ENCODE results near the gene MERTK. TPM values are rescaled to one million over a fixed set of nuclear protein-coding genes. Genes with fewer than 3 reads are reported as not detected.
"Not testable (repeated sequence)": the region's sequence is repeated elsewhere in the genome, so short reads cannot be mapped to it uniquely, and the experiment has no call there.

MERTK gene
- total RNA-seq, 1 donor from 2014 or later: 1.5 TPM

- Mint-ChIP-seq H3K27ac (ENCODE audit: unreplicated experiment) (no peak overlapping the region), H3K4me3 (ENCODE audit: unreplicated experiment) (no peak overlapping the region), H3K36me3 (ENCODE audit: unreplicated experiment) (no peaks in the 10 kb centered on the region), H3K9me3 (ENCODE audit: unreplicated experiment) (no peaks in the 10 kb centered on the region), H3K27me3 (ENCODE audit: unreplicated experiment) (peaks cover 44% of the 10 kb centered on the region), H3K4me1 (ENCODE audit: unreplicated experiment) (peaks cover 6% of the 10 kb centered on the region)
- TF ChIP-seq, protein P1, sequence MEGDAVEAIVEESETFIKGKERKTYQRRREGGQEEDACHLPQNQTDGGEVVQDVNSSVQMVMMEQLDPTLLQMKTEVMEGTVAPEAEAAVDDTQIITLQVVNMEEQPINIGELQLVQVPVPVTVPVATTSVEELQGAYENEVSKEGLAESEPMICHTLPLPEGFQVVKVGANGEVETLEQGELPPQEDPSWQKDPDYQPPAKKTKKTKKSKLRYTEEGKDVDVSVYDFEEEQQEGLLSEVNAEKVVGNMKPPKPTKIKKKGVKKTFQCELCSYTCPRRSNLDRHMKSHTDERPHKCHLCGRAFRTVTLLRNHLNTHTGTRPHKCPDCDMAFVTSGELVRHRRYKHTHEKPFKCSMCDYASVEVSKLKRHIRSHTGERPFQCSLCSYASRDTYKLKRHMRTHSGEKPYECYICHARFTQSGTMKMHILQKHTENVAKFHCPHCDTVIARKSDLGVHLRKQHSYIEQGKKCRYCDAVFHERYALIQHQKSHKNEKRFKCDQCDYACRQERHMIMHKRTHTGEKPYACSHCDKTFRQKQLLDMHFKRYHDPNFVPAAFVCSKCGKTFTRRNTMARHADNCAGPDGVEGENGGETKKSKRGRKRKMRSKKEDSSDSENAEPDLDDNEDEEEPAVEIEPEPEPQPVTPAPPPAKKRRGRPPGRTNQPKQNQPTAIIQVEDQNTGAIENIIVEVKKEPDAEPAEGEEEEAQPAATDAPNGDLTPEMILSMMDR (IDR thresholded peaks at IDR 0.05): no peak
- DNase-seq (ENCODE audit: extremely low spot score, unreplicated experiment): no peak
Measured at GRCh38 chr2:111930409-111930808, 32.0 kb downstream of the MERTK start.

GRCh38 chr2:111930875-111931274 lies 32.5 kb downstream of the MERTK start:
- Mint-ChIP-seq H3K27me3 (ENCODE audit: unreplicated experiment) (peaks cover 45% of the 10 kb centered on the region), H3K9me3 (ENCODE audit: unreplicated experiment) (no peaks in the 10 kb centered on the region), H3K4me1 (ENCODE audit: unreplicated experiment) (peaks cover 6% of the 10 kb centered on the region), H3K27ac (ENCODE audit: unreplicated experiment) (no peak overlapping the region), H3K36me3 (ENCODE audit: unreplicated experiment) (no peaks in the 10 kb centered on the region), H3K4me3 (ENCODE audit: unreplicated experiment) (no peak overlapping the region)
- DNase-seq (ENCODE audit: extremely low spot score, unreplicated experiment): no peak
- TF ChIP-seq, protein P1 (IDR thresholded peaks at IDR 0.05): no peak

DNA sequence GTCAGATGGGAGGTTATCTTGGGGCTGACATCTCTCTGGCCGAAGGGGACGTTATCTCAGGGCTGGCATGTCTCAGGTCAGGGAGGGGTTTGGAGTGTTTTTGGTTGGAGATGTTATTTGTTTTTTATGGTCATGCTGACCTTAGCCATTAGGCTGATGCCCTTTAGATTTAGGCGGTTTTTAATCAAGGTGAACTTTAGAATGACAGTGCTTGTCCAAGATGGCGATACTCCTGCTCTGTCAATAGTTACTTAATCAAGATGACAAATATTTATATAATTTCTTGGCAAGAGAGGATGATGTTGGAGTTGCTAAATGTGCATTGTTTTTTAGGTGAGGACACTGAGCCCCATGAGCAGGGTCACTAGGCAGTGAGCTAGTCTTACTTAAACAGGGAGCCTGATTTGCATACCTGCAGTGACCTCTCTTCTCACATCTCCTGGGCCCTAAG lies 34.5 kb downstream of the MERTK start:
- H3K4me3 Mint-ChIP-seq (ENCODE audit: unreplicated experiment): no peak overlapping the region
- H3K27me3 Mint-ChIP-seq (ENCODE audit: unreplicated experiment): peaks cover 38% of the 10 kb centered on the region
- H3K4me1 Mint-ChIP-seq (ENCODE audit: unreplicated experiment): peaks cover 6% of the 10 kb centered on the region
- H3K36me3 Mint-ChIP-seq (ENCODE audit: unreplicated experiment): no peaks in the 10 kb centered on the region
- no peak overlapping the region for H3K27ac Mint-ChIP-seq (ENCODE audit: unreplicated experiment)
- DNase-seq (ENCODE audit: extremely low spot score, unreplicated experiment): no peak
- TF ChIP-seq, protein P1 (IDR thresholded peaks at IDR 0.05): no peak
- H3K9me3 Mint-ChIP-seq (ENCODE audit: unreplicated experiment): no peaks in the 10 kb centered on the region

DNA sequence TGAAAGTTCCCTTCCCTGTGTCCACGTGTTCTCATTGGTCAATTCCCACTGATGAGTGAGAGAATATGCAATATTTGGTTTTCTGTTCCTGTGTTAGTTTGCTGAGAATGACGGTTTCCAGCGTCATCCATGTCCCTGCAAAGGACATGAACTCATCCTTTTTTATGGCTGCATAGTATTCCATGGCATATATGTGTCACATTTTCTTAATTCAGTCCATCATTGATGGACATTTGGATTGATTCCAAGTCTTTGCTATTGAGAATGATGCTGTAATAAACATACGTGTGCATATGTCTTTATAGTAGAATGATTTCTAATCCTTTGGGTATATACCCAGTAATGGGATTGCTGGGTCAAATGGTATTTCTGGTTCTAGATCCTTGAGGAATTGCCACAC lies 35.5 kb downstream of the MERTK start:
- H3K4me3 Mint-ChIP-seq (ENCODE audit: unreplicated experiment); H3K4me1 Mint-ChIP-seq (ENCODE audit: unreplicated experiment); H3K27ac Mint-ChIP-seq (ENCODE audit: unreplicated experiment); DNase-seq (ENCODE audit: extremely low spot score, unreplicated experiment); H3K9me3 Mint-ChIP-seq (ENCODE audit: unreplicated experiment); H3K36me3 Mint-ChIP-seq (ENCODE audit: unreplicated experiment): not testable (repeated sequence)
- peaks cover 38% of the 10 kb centered on the region for H3K27me3 Mint-ChIP-seq (ENCODE audit: unreplicated experiment)

DNA sequence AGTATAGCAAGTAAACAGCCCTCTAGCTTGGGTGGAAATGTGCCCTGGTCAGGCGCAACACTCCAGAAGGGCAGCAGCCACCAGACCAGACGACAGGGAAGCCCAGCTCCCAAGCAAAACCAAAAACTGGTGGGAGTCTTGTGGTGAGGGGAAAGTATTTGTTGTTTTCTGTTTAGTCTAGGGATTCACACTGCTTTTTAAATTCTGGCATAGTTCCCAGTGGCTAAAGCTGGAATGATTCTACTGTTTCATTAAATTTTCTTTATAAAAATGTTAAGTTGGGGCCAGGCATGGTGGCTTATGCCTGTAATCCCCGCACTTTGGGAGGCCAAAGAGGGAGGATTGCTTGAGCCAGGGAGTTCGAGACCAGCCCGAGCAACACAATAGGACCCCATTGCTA lies 38.5 kb downstream of the MERTK start:
- Mint-ChIP-seq H3K4me3 (ENCODE audit: unreplicated experiment) (no peak overlapping the region), H3K27me3 (ENCODE audit: unreplicated experiment) (peaks cover 44% of the 10 kb centered on the region), H3K27ac (ENCODE audit: unreplicated experiment) (no peak overlapping the region), H3K36me3 (ENCODE audit: unreplicated experiment) (no peaks in the 10 kb centered on the region), H3K9me3 (ENCODE audit: unreplicated experiment) (no peaks in the 10 kb centered on the region), H3K4me1 (ENCODE audit: unreplicated experiment) (no peaks in the 10 kb centered on the region)
- DNase-seq (ENCODE audit: extremely low spot score, unreplicated experiment): no peak
- TF ChIP-seq, protein P1 (IDR thresholded peaks at IDR 0.05): no peak

GRCh38 chr2:111938392-111938791 lies 40.0 kb downstream of the MERTK start:
- Mint-ChIP-seq H3K27me3 (ENCODE audit: unreplicated experiment) (peaks cover 48% of the 10 kb centered on the region), H3K9me3 (ENCODE audit: unreplicated experiment) (no peaks in the 10 kb centered on the region), H3K27ac (ENCODE audit: unreplicated experiment) (no peak overlapping the region), H3K4me3 (ENCODE audit: unreplicated experiment) (no peak overlapping the region), H3K36me3 (ENCODE audit: unreplicated experiment) (no peaks in the 10 kb centered on the region), H3K4me1 (ENCODE audit: unreplicated experiment) (no peaks in the 10 kb centered on the region)
- TF ChIP-seq, protein P1 (IDR thresholded peaks at IDR 0.05): no peak
- DNase-seq (ENCODE audit: extremely low spot score, unreplicated experiment): no peak

Measured in osteocyte (in vitro differentiated cells).